Activated T-helper 1 cell treated with Interleukin-2 at 50 U/mL for 16 hours (primary cell): Measurements from ENCODE around the gene PXN.
A peak's percentile ranks its signal among the peaks of the same experiment; 100 is the strongest.
"Not testable (repeated sequence)": the region's sequence is repeated elsewhere in the genome, so short reads cannot be mapped to it uniquely, and the experiment has no call there.

ENCODE experiments used
- DNase-seq: peaks from one replicate; pipeline ENCODE4 v3.0.0-alpha.2; 2020; ENCODE audit warnings: low read depth

PXN gene

GRCh38 chr12:120262852-120263747, 2.4 kb downstream of the PXN start:
- DNase-seq = no peak

GRCh38 chr12:120261951-120262851, 3.3 kb downstream of the PXN start:
- DNase-seq = no peak

GRCh38 chr12:120260607-120261006, 4.9 kb downstream of the PXN start:
- no peak for DNase-seq

- no peak for DNase-seq
Measured at GRCh38 chr12:120259418-120260202, 5.9 kb downstream of the PXN start.

GRCh38 chr12:120258323-120258896, 7.1 kb downstream of the PXN start:
- no peak for DNase-seq

GRCh38 chr12:120257041-120257821, 8.3 kb downstream of the PXN start:
- no peak for DNase-seq

- DNase-seq = no peak
Measured at GRCh38 chr12:120254809-120255208, 10.7 kb downstream of the PXN start.

- peak; percentile 26 for DNase-seq
Measured at GRCh38 chr12:120253313-120253712, 12.2 kb downstream of the PXN start.

- peak; percentile 66 for DNase-seq
Measured at GRCh38 chr12:120252071-120252906, 13.2 kb downstream of the PXN start.

GRCh38 chr12:120251364-120252070, 14.0 kb downstream of the PXN start:
- not testable (repeated sequence) for DNase-seq

GRCh38 chr12:120249875-120250795, 15.4 kb downstream of the PXN start:
- DNase-seq = no peak

- DNase-seq = no peak
Measured at GRCh38 chr12:120249266-120249874, 16.2 kb downstream of the PXN start.

- DNase-seq = no peak
Measured at GRCh38 chr12:120247621-120248030, 17.9 kb downstream of the PXN start.

GRCh38 chr12:120247183-120247582, 18.3 kb downstream of the PXN start:
- DNase-seq = no peak

GRCh38 chr12:120246705-120247104, 18.8 kb downstream of the PXN start:
- not testable (repeated sequence) for DNase-seq

- no peak for DNase-seq
Measured at GRCh38 chr12:120242971-120243699, 22.4 kb downstream of the PXN start.

- DNase-seq = no peak
Measured at GRCh38 chr12:120242275-120242799, 23.2 kb downstream of the PXN start.
